Uterus (tissue), 2 donors: ENCODE results near the gene CCDC81.

ENCODE experiments used
- POLR2A ChIP-seq, 2 donors: fragments of 450-650 bp; IDR thresholded peaks; one replicate each; pipeline ENCODE4 v1.6.1; 2016; ENCODE audit warnings: antibody characterized with exemption in 2 of 2, mild to moderate bottlenecking in 1 of 2, moderate library complexity in 1 of 2
- TF ChIP-seq, protein P1 (sequence below), 4 experiments: fragments of 200-600 bp in 2 of 4; fragments of 450-650 bp in 2 of 4; sonication (generic) in 2 of 4; IDR thresholded peaks; one replicate each; pipeline ENCODE4 v1.5.1; 2016 to 2019; ENCODE audit warnings: antibody characterized with exemption in 4 of 4, mild to moderate bottlenecking in 2 of 4, moderate library complexity in 1 of 4

- TF ChIP-seq, protein P1, sequence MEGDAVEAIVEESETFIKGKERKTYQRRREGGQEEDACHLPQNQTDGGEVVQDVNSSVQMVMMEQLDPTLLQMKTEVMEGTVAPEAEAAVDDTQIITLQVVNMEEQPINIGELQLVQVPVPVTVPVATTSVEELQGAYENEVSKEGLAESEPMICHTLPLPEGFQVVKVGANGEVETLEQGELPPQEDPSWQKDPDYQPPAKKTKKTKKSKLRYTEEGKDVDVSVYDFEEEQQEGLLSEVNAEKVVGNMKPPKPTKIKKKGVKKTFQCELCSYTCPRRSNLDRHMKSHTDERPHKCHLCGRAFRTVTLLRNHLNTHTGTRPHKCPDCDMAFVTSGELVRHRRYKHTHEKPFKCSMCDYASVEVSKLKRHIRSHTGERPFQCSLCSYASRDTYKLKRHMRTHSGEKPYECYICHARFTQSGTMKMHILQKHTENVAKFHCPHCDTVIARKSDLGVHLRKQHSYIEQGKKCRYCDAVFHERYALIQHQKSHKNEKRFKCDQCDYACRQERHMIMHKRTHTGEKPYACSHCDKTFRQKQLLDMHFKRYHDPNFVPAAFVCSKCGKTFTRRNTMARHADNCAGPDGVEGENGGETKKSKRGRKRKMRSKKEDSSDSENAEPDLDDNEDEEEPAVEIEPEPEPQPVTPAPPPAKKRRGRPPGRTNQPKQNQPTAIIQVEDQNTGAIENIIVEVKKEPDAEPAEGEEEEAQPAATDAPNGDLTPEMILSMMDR (IDR thresholded peaks at IDR 0.05), result no peak
- TF ChIP-seq POLR2A (IDR thresholded peaks at IDR 0.05), result no peak
Observed at GRCh38 chr11:86358720-86359119, 16.0 kb upstream of the CCDC81 start.
